ENCODE results near the gene NFIA.

Gene NFIA

GRCh38 chr1:61053712-61054600, 28.4 kb upstream of the NFIA start:
- H2BK15ac ChIP-seq (ENCODE audit: low read depth, poor library complexity, severe bottlenecking) = no peak overlapping the region
- no peak overlapping the region for H2BK120ac ChIP-seq (ENCODE audit: low read depth, low read length)
- H2AK5ac ChIP-seq (ENCODE audit: low read length, severe bottlenecking) = no peak overlapping the region
- H3K4me1 ChIP-seq (ENCODE audit: control insufficient read depth, insufficient read depth, low read depth, low read length) = peaks cover 23% of the 10 kb centered on the region
- H4K91ac ChIP-seq (ENCODE audit: low read length) = no peak overlapping the region
- no peak overlapping the region for H2BK5ac ChIP-seq (ENCODE audit: low read depth, low read length, poor library complexity, severe bottlenecking)
- H3K9ac ChIP-seq (ENCODE audit: low read length) = peak overlapping the region; percentile 62
- peak overlapping the region in 1 of 2 experiments; percentile 36 for H3K14ac ChIP-seq (ENCODE audit: low read length in 2 of 2)
- H3K23ac ChIP-seq (ENCODE audit: low read length in 2 of 2) = peak overlapping the region in 1 of 2 experiments; percentile 40
- H2AFZ ChIP-seq (ENCODE audit: low read depth, low read length) = no peak overlapping the region
- no peak overlapping the region for H3K4ac ChIP-seq (ENCODE audit: low read depth in 1 of 2, low read length in 2 of 2)
- no peaks in the 10 kb centered on the region for H3K36me3 ChIP-seq (ENCODE audit: control insufficient read depth in 1 of 2, insufficient read depth in 2 of 2, low read depth in 1 of 2, low read length in 2 of 2)
- peak overlapping the region; percentile 73 for H3K4me2 ChIP-seq (ENCODE audit: low read length, poor library complexity, severe bottlenecking)
- H2BK12ac ChIP-seq (ENCODE audit: low read length in 2 of 2) = no peak overlapping the region
- peaks cover 16 to 50% of the 10 kb centered on the region in 2 experiments for H3K27me3 ChIP-seq (ENCODE audit: control insufficient read depth in 1 of 2, insufficient read depth in 1 of 2, low read length in 2 of 2)
- no peaks in the 10 kb centered on the region for H3K9me3 ChIP-seq (ENCODE audit: control insufficient read depth, low read length)
- peak overlapping the region; percentile 38 to 75 for H3K4me3 ChIP-seq (ENCODE audit: insufficient read depth in 1 of 2, low read depth in 1 of 2, low read length in 2 of 2)
- WGBS = 4% methylated on average over 31 of the region's 54 CpGs
- no peak overlapping the region for H3K27ac ChIP-seq (ENCODE audit: low read length, poor library complexity, severe bottlenecking)
- no peak for DNase-seq
- no peak overlapping the region for H3K18ac ChIP-seq (ENCODE audit: low read depth in 1 of 2, low read length in 2 of 2)
- H3K79me1 ChIP-seq (replicated peaks; ENCODE audit: low read length, poor library complexity, severe bottlenecking) = no peaks in the 10 kb centered on the region
- H4K8ac ChIP-seq (ENCODE audit: low read length) = no peak overlapping the region

GRCh38 chr1:61054601-61054993, 27.8 kb upstream of the NFIA start:
- Histone ChIP-seq H3K9me3 (ENCODE audit: control insufficient read depth, low read length) (no peaks in the 10 kb centered on the region), H2BK5ac (ENCODE audit: low read depth, low read length, poor library complexity, severe bottlenecking) (no peak overlapping the region), H4K91ac (ENCODE audit: low read length) (no peak overlapping the region), H3K14ac (ENCODE audit: low read length in 2 of 2) (no peak overlapping the region), H3K4me2 (ENCODE audit: low read length, poor library complexity, severe bottlenecking) (no peak overlapping the region), H4K8ac (ENCODE audit: low read length) (no peak overlapping the region), H2BK12ac (ENCODE audit: low read length in 2 of 2) (no peak overlapping the region), H3K9ac (ENCODE audit: low read length) (no peak overlapping the region), H3K23ac (ENCODE audit: low read length in 2 of 2) (no peak overlapping the region), H2AFZ (ENCODE audit: low read depth, low read length) (no peak overlapping the region), H3K27ac (ENCODE audit: low read length, poor library complexity, severe bottlenecking) (no peak overlapping the region), H3K79me1 (replicated peaks; ENCODE audit: low read length, poor library complexity, severe bottlenecking) (no peaks in the 10 kb centered on the region), H2AK5ac (ENCODE audit: low read length, severe bottlenecking) (no peak overlapping the region), H3K4me1 (ENCODE audit: control insufficient read depth, insufficient read depth, low read depth, low read length) (peaks cover 23% of the 10 kb centered on the region), H3K27me3 (ENCODE audit: control insufficient read depth in 1 of 2, insufficient read depth in 1 of 2, low read length in 2 of 2) (peaks cover 16 to 50% of the 10 kb centered on the region in 2 experiments), H3K36me3 (ENCODE audit: control insufficient read depth in 1 of 2, insufficient read depth in 2 of 2, low read depth in 1 of 2, low read length in 2 of 2) (no peaks in the 10 kb centered on the region), H3K18ac (ENCODE audit: low read depth in 1 of 2, low read length in 2 of 2) (no peak overlapping the region), H3K4ac (ENCODE audit: low read depth in 1 of 2, low read length in 2 of 2) (no peak overlapping the region), H2BK120ac (ENCODE audit: low read depth, low read length) (no peak overlapping the region), H2BK15ac (ENCODE audit: low read depth, poor library complexity, severe bottlenecking) (no peak overlapping the region), H3K4me3 (ENCODE audit: insufficient read depth in 1 of 2, low read depth in 1 of 2, low read length in 2 of 2) (no peak overlapping the region)
- DNase-seq = no peak
- 19% methylated on average over 13 of the region's 13 CpGs for WGBS

GRCh38 chr1:61055110-61055614, 27.2 kb upstream of the NFIA start:
- Histone ChIP-seq H3K9me3 (ENCODE audit: control insufficient read depth, low read length) (no peaks in the 10 kb centered on the region), H2BK5ac (ENCODE audit: low read depth, low read length, poor library complexity, severe bottlenecking) (no peak overlapping the region), H3K4me1 (ENCODE audit: control insufficient read depth, insufficient read depth, low read depth, low read length) (peaks cover 21% of the 10 kb centered on the region), H3K27ac (ENCODE audit: low read length, poor library complexity, severe bottlenecking) (no peak overlapping the region), H3K27me3 (ENCODE audit: control insufficient read depth in 1 of 2, insufficient read depth in 1 of 2, low read length in 2 of 2) (peaks cover 16 to 50% of the 10 kb centered on the region in 2 experiments), H3K18ac (ENCODE audit: low read depth in 1 of 2, low read length in 2 of 2) (no peak overlapping the region), H2AK5ac (ENCODE audit: low read length, severe bottlenecking) (no peak overlapping the region), H4K91ac (ENCODE audit: low read length) (no peak overlapping the region), H2AFZ (ENCODE audit: low read depth, low read length) (no peak overlapping the region), H3K4me3 (ENCODE audit: insufficient read depth in 1 of 2, low read depth in 1 of 2, low read length in 2 of 2) (no peak overlapping the region), H2BK12ac (ENCODE audit: low read length in 2 of 2) (no peak overlapping the region), H3K36me3 (ENCODE audit: control insufficient read depth in 1 of 2, insufficient read depth in 2 of 2, low read depth in 1 of 2, low read length in 2 of 2) (no peaks in the 10 kb centered on the region), H2BK15ac (ENCODE audit: low read depth, poor library complexity, severe bottlenecking) (no peak overlapping the region), H3K4me2 (ENCODE audit: low read length, poor library complexity, severe bottlenecking) (no peak overlapping the region), H2BK120ac (ENCODE audit: low read depth, low read length) (no peak overlapping the region), H3K79me1 (replicated peaks; ENCODE audit: low read length, poor library complexity, severe bottlenecking) (no peaks in the 10 kb centered on the region), H3K4ac (ENCODE audit: low read depth in 1 of 2, low read length in 2 of 2) (no peak overlapping the region), H3K14ac (ENCODE audit: low read length in 2 of 2) (no peak overlapping the region), H3K23ac (ENCODE audit: low read length in 2 of 2) (no peak overlapping the region), H4K8ac (ENCODE audit: low read length) (no peak overlapping the region), H3K9ac (ENCODE audit: low read length) (no peak overlapping the region)
- DNase-seq = peak; percentile 22

- no peak overlapping the region for H3K18ac ChIP-seq (ENCODE audit: low read depth in 1 of 2, low read length in 2 of 2)
- H3K27me3 ChIP-seq (ENCODE audit: control insufficient read depth in 1 of 2, insufficient read depth in 1 of 2, low read length in 2 of 2) = peaks cover 16 to 44% of the 10 kb centered on the region in 2 experiments
- peak overlapping the region; percentile 91 for H3K9ac ChIP-seq (ENCODE audit: low read length)
These were observed 26.2 kb upstream of the NFIA start for GRCh38 chr1:61056196-61056572.

More at GRCh38 chr1:61056196-61056572, 26.2 kb upstream of the NFIA start:
- Histone ChIP-seq H3K79me1 (replicated peaks; ENCODE audit: low read length, poor library complexity, severe bottlenecking) (no peaks in the 10 kb centered on the region), H3K23ac (ENCODE audit: low read length in 2 of 2) (no peak overlapping the region), H3K4me1 (ENCODE audit: control insufficient read depth, insufficient read depth, low read depth, low read length) (peaks cover 17% of the 10 kb centered on the region), H2AK5ac (ENCODE audit: low read length, severe bottlenecking) (no peak overlapping the region), H3K9me3 (ENCODE audit: control insufficient read depth, low read length) (no peaks in the 10 kb centered on the region), H3K4ac (ENCODE audit: low read depth in 1 of 2, low read length in 2 of 2) (no peak overlapping the region), H4K8ac (ENCODE audit: low read length) (no peak overlapping the region), H3K14ac (ENCODE audit: low read length in 2 of 2) (no peak overlapping the region), H3K4me2 (ENCODE audit: low read length, poor library complexity, severe bottlenecking) (no peak overlapping the region), H2AFZ (ENCODE audit: low read depth, low read length) (no peak overlapping the region), H3K27ac (ENCODE audit: low read length, poor library complexity, severe bottlenecking) (no peak overlapping the region), H2BK15ac (ENCODE audit: low read depth, poor library complexity, severe bottlenecking) (no peak overlapping the region), H2BK5ac (ENCODE audit: low read depth, low read length, poor library complexity, severe bottlenecking) (no peak overlapping the region), H4K91ac (ENCODE audit: low read length) (no peak overlapping the region), H2BK12ac (ENCODE audit: low read length in 2 of 2) (no peak overlapping the region), H3K4me3 (ENCODE audit: insufficient read depth in 1 of 2, low read depth in 1 of 2, low read length in 2 of 2) (peak overlapping the region in 1 of 2 experiments; percentile 92), H2BK120ac (ENCODE audit: low read depth, low read length) (no peak overlapping the region), H3K36me3 (ENCODE audit: control insufficient read depth in 1 of 2, insufficient read depth in 2 of 2, low read depth in 1 of 2, low read length in 2 of 2) (no peaks in the 10 kb centered on the region)
- no peak for DNase-seq
- 73% methylated on average over 2 of the region's 2 CpGs for WGBS

Measured in mesenchymal stem cell (in vitro differentiated cells and primary cell).